GM21717 (cell line): ENCODE results near the gene FRMD4B.

Experiments used
- ATAC-seq: cut with Tn5 transposase; IDR thresholded peaks from one replicate; pipeline ENCODE4 v1.9.1; 2021; ENCODE audit warnings: mild to moderate bottlenecking, moderate library complexity; ENCODE audit not compliant: unreplicated experiment

FRMD4B gene

DNA sequence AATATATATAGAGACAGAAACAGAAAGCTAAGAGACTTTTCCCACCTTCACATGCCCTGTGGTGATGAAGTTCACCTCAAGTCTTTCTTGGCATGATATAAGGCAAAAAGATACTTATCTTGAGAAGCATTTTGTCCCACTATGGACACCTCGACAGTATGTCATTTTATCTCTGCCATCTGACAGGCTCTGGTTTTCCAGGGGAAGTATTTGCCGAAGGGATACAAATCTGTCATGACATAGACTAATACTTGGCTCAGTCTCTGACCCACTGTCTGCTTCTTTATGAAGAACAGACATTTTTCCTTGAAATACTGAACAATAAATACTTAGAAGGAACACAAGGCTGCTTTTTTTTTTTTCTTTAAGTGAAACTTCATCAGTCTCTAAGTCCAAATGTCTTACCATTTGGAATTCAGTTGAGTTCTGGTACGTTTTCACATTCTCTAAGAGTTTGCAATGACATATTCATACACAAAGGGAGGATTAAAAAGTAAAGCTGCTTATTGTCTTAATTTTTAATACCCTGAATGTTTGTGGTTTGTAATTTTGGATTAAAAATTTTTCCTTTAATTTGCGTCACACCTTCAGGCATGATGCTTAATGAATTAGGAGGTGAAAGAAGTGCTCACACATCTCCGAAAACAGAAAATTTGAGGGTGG, 175.7 kb downstream of the FRMD4B start:
- no peak for ATAC-seq

- no peak for ATAC-seq
Measured at GRCh38 chr3:69209413-69209812, 176.5 kb downstream of the FRMD4B start.

- ATAC-seq, result no peak
Measured at GRCh38 chr3:69207031-69207430, 178.9 kb downstream of the FRMD4B start.

DNA sequence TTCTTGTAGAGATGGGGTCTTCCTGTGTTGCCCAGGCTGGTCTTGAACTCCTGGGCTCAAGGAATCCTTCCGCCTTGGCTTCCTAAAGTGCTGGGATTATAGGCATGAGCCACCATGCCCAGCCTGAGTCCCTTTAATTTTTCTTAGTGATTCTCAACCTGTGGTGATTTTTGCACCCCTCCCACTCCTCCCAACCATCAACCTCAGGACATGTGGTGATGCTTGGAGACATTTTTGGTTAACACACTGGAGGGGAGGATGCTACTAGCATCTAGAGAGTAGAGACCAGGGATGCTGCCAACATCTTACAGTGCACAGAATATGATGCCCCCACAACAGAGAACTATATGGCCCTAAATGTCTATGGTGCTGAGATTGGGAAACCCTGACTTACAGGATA, 180.5 kb downstream of the FRMD4B start:
- ATAC-seq, result no peak

GRCh38 chr3:69204315-69204957, 181.5 kb downstream of the FRMD4B start:
- peak; percentile 83 for ATAC-seq

GRCh38 chr3:69203631-69204314, 182.1 kb downstream of the FRMD4B start:
- no peak for ATAC-seq

GRCh38 chr3:69201658-69202057, 184.2 kb downstream of the FRMD4B start:
- ATAC-seq, result no peak

DNA sequence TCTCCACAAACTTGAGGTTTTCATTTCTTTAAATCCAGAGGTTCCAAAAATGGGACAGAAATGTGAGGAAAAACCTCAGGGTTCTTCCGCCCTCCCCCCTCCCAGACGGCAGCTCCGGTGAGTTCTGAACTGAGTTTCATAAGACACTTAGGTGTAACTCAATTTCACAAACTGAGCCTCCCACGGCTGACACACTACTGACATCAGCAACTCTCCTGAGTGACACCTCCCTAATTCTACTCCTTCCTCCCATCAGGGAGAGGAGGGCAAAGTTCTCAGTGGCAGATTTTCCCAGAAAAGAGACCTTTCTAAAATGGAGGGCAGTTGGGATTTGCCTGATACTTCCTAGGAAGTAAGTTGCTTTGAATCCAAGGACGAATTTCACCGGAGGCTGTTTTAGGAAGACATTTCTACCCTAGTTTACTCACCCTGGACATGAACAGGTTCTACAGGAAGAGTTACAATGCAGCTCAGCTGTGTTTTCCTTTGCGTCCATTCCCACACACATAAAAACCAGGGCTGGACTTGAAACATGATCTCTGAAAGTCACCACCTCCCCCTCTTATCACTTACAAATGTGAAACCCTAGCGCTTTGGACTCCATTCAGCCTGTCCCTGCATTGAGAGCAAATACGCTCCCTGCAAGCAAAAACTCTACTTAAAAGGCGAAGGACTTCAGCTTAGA, 185.4 kb downstream of the FRMD4B start:
- ATAC-seq, result no peak

DNA sequence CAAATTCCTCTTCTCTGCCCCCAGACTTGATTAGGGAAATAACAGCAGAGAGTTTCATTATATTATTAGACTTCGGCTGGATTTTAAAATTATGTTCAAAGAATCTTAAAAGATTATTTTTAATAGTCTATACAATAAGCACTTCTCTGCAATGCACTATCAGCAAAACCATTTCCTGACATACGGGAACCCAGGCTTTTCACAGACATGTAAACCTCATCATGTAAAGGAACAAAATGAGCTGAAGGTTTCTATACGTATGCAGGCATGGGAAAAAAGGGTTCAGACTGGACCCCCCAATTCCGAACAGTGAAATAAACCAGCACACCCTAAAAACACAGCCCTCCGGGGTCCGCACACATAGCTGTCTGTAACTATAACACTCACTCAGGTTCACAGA, 185.9 kb downstream of the FRMD4B start:
- ATAC-seq, result no peak

- no peak for ATAC-seq
Measured at GRCh38 chr3:69197922-69198530, 187.9 kb downstream of the FRMD4B start.

DNA sequence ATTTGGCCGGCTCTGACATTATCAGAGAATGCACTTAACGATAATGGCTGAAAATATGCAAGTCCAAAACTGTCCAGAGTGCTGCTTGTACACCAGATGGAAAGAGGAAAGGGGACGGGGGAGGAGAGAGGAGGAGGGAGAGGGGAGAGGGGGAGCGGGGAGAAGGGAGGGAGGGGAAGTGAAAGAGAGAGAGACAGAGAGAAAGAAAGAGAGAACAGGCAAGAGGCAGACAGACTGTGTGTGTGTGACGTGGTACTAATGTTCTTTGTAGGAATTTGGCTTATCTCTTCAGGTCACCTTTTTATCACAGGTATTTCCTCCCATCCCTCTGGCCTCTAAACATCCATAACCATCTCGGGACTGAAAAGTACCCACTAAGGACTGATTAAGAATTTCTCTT, 188.4 kb downstream of the FRMD4B start:
- ATAC-seq, result no peak

- ATAC-seq, result no peak
Measured at GRCh38 chr3:69196876-69197275, 189.0 kb downstream of the FRMD4B start.

- ATAC-seq, result no peak
Measured at GRCh38 chr3:69194431-69195165, 191.3 kb downstream of the FRMD4B start.

- ATAC-seq, result no peak
Measured at GRCh38 chr3:69193749-69194148, 192.1 kb downstream of the FRMD4B start.

- no peak for ATAC-seq
Measured at GRCh38 chr3:69191516-69191915, 194.4 kb downstream of the FRMD4B start.

GRCh38 chr3:69189487-69189886, 196.4 kb downstream of the FRMD4B start:
- ATAC-seq, result no peak

- ATAC-seq, result no peak
Measured at GRCh38 chr3:69186575-69187093, 199.3 kb downstream of the FRMD4B start.

DNA sequence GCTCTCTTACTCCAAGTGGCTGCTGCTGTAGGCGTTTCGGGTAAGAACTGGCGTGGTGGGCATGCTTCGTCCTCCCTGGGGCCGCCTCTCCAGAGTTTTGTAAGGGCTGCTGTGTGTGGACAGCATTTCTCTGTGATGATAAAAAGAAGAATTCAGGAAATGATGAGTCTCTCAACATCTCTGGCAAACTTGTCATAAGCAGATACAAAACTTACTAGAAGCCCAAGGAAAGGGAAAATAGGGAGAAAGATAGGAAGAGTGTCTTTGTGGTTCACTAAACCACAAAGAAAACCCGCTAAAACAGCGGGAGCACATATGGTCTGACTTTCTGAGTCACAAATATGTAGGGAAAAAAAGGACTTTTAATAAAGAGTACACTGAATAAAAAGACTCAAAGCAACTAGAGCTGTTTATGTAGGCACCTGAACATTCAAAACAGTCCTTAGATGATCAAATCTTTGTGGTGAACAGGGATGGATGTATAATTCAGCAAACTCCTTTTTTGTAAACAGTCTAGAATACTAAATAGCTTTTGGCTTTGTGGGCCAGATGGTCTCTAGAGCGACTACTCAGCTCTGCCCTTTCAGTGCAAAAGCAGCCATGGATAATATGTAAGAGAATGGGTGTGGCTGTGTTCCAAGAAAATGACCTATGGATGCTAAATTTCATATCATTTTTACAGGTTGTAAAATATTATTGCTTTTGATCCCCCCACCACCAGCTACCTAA, 203.1 kb downstream of the FRMD4B start:
- ATAC-seq, result no peak

DNA sequence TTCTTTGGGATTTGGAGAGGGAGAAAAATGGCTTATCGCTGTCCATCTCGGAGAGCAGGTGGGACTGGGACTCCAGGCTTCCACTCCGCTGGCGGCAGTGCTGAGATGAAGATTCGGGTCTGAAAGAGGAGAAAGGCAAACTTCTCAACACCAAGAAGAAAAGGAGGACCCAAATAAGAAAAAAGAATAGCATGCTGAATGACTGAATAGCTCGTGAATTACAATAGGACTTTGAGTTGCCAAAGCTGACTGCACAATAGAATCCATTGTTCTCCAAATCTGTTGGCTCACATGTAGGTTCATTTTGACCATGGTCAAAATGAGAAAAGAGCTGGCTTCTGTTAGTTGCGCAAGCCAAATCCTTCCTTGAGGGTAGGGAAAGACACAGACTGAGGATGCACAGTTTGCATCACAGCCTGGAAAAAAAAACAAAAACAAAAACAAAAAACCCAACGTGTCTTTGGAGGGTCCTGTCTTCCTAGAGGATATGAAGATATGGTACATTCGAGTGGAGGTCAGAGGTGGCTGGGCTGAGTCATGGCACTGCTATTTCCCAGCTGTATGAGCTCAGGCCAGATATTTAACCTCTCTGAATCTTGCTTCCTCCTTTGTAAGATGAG, 204.2 kb downstream of the FRMD4B start:
- no peak for ATAC-seq
